ENCODE results near the gene TGFA. TPM values are rescaled to one million over a fixed set of nuclear protein-coding genes. Genes with fewer than 3 reads are reported as not detected.

TGFA gene
- total RNA-seq, 1 donor from 2014 or later: 9.1 TPM

DNA sequence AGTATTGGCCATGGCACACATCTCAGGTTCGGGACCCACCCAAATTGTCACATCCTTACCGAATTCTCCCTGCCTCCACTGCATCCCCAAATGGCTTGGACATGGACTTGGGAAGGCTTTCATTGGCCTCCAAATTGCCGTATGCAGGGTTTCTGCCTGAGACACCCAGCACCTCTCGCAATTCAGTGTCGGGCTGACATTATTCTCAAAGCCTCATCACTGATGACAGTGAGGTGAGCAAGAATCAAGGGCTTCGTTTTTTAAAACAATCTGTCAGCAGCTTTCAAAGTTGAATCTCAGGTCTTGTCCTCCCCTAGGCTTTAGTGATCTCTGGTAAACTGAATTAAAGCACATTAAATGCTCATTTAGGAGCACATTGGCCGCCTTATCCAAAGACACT lies 29.5 kb upstream of the TGFA start:
- H3K27ac ChIP-seq: no peak overlapping the region
- ATAC-seq (no peak), DNase-seq (no peak)
- intact Hi-C loops (cut with DNase I): no loop called here
- TF ChIP-seq, protein P1, sequence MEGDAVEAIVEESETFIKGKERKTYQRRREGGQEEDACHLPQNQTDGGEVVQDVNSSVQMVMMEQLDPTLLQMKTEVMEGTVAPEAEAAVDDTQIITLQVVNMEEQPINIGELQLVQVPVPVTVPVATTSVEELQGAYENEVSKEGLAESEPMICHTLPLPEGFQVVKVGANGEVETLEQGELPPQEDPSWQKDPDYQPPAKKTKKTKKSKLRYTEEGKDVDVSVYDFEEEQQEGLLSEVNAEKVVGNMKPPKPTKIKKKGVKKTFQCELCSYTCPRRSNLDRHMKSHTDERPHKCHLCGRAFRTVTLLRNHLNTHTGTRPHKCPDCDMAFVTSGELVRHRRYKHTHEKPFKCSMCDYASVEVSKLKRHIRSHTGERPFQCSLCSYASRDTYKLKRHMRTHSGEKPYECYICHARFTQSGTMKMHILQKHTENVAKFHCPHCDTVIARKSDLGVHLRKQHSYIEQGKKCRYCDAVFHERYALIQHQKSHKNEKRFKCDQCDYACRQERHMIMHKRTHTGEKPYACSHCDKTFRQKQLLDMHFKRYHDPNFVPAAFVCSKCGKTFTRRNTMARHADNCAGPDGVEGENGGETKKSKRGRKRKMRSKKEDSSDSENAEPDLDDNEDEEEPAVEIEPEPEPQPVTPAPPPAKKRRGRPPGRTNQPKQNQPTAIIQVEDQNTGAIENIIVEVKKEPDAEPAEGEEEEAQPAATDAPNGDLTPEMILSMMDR (IDR thresholded peaks at IDR 0.05): no peak
- no peaks in the 10 kb centered on the region for H3K9me3 ChIP-seq
- no peak overlapping the region for H3K4me3 ChIP-seq
- H3K4me1 ChIP-seq: no peaks in the 10 kb centered on the region
- peaks cover 8% of the 10 kb centered on the region for H3K27me3 ChIP-seq
- H3K36me3 ChIP-seq: no peaks in the 10 kb centered on the region

- Histone ChIP-seq H3K4me1 (no peaks in the 10 kb centered on the region), H3K27me3 (peaks cover 8% of the 10 kb centered on the region), H3K9me3 (no peaks in the 10 kb centered on the region), H3K36me3 (no peaks in the 10 kb centered on the region), H3K27ac (no peak overlapping the region), H3K4me3 (no peak overlapping the region)
- ATAC-seq: no peak
- TF ChIP-seq, protein P1 (IDR thresholded peaks at IDR 0.05): no peak
- intact Hi-C loops (cut with DNase I): no loop called here
- DNase-seq: no peak
Observed at GRCh38 chr2:70580352-70580751, 26.7 kb upstream of the TGFA start.

DNA sequence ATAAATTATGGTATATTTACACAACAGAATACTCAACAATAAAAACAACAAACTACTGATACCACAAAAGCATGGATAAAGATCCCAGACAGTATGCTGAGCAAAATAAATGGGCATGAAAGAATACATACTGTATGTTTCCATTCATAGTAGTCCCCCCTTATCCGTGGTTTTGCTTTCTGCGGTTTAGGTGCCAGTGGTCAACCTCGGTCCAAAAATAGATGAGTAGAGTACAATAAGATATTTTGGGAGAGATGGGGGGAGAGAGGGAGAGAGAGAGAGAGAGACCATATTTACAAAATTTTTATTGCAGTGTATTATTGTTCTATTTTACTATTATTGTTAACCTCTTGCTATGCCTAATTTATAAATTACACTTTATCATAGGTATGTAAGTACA lies 21.0 kb upstream of the TGFA start:
- Histone ChIP-seq H3K9me3 (no peaks in the 10 kb centered on the region), H3K27me3 (peaks cover 11% of the 10 kb centered on the region), H3K36me3 (no peaks in the 10 kb centered on the region), H3K4me1 (no peaks in the 10 kb centered on the region), H3K27ac (no peak overlapping the region), H3K4me3 (no peak overlapping the region)
- TF ChIP-seq, protein P1 (IDR thresholded peaks at IDR 0.05): no peak
- DNase-seq: no peak
- no peak for ATAC-seq
- intact Hi-C loops (cut with DNase I): no loop called here

DNA sequence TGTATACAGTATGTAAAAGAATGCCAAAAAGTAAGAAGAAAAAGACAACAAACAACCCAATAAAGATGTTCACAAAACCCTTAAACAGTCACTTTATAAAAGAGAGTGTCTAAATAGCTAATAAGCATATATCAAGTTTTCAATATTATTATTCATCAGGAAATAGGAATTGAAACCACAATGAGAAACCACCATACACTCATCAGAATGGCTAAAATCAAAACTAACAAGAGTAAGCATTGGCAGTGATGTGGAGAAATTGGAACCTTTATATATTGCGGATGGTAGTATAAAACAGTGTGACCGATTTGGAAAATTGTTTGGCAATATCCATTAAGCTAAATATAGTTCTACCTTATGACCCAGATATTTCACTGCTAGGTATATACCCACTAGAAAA lies 20.5 kb upstream of the TGFA start:
- DNase-seq (no peak), ATAC-seq (no peak)
- no peaks in the 10 kb centered on the region for H3K4me1 ChIP-seq
- H3K27me3 ChIP-seq: peaks cover 11% of the 10 kb centered on the region
- H3K4me3 ChIP-seq: no peak overlapping the region
- intact Hi-C loops (cut with DNase I): no loop called here
- no peaks in the 10 kb centered on the region for H3K36me3 ChIP-seq
- TF ChIP-seq, protein P1 (IDR thresholded peaks at IDR 0.05): no peak
- H3K27ac ChIP-seq: no peak overlapping the region
- H3K9me3 ChIP-seq: no peaks in the 10 kb centered on the region

DNA sequence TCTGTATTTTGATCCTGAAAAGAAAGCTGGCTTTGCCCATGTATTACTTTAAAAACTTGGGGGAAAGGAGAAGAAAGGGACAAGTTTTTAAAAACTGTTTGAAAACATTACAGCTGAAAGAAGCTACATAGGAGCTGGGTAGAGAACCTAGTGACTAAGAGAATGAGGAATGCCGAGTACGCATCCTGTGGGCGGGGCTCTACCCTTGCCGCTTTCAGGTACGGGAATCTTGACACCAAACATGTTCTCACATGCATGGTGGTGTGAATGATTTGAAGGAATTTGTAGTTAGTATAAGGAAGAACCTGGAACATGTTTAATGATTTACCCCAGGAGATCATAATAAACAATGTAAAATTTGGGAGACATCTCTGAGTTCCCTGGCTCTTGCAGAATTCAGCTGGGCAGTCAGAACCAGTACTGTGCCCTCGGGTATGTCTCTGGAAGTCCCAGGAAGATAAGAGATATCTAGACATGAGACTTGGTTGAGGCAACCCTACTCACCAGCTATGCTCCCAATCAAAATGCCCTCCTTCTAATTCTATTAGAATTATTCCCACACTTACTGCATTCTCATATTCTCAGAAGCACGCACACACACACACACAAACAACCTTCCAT lies 16.5 kb upstream of the TGFA start:
- H3K36me3 ChIP-seq: no peaks in the 10 kb centered on the region
- H3K4me3 ChIP-seq: no peak overlapping the region
- H3K27ac ChIP-seq: no peak overlapping the region
- intact Hi-C loops (cut with DNase I): no loop called here
- TF ChIP-seq, protein P1 (IDR thresholded peaks at IDR 0.05): no peak
- peaks cover 11% of the 10 kb centered on the region for H3K27me3 ChIP-seq
- peak; percentile 70 for ATAC-seq
- H3K9me3 ChIP-seq: no peaks in the 10 kb centered on the region
- no peaks in the 10 kb centered on the region for H3K4me1 ChIP-seq
- no peak for DNase-seq

DNA sequence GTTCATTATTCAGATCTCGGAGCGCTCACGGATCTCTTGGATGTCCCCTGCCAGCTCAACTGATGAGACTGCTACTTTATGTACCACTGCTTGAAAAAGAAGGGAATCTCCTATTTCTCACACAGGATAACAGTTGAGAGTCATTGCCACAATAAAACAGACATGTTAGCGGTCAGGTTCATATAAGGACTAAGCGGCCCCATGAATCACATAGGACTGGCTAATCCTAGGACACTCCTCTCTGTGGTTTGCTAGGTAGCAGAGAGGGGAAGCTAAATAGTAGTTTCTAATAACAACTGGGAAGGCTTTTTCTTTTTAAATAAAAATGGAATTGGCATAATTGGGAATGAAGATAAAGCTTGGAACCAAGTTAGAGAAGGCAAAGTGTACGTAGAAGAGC lies 15.9 kb upstream of the TGFA start:
- peaks cover 6% of the 10 kb centered on the region for H3K27me3 ChIP-seq
- intact Hi-C loops (cut with DNase I): no loop called here
- ATAC-seq: no peak
- H3K36me3 ChIP-seq: no peaks in the 10 kb centered on the region
- H3K4me3 ChIP-seq: no peak overlapping the region
- H3K9me3 ChIP-seq: no peaks in the 10 kb centered on the region
- TF ChIP-seq, protein P1 (IDR thresholded peaks at IDR 0.05): no peak
- no peak for DNase-seq
- H3K27ac ChIP-seq: no peak overlapping the region
- no peaks in the 10 kb centered on the region for H3K4me1 ChIP-seq
